ENCODE measurements around the gene ANKRD35.
"Not testable (repeated sequence)": the region's sequence is repeated elsewhere in the genome, so short reads cannot be mapped to it uniquely, and the experiment has no call there.

Gene ANKRD35, protein sequence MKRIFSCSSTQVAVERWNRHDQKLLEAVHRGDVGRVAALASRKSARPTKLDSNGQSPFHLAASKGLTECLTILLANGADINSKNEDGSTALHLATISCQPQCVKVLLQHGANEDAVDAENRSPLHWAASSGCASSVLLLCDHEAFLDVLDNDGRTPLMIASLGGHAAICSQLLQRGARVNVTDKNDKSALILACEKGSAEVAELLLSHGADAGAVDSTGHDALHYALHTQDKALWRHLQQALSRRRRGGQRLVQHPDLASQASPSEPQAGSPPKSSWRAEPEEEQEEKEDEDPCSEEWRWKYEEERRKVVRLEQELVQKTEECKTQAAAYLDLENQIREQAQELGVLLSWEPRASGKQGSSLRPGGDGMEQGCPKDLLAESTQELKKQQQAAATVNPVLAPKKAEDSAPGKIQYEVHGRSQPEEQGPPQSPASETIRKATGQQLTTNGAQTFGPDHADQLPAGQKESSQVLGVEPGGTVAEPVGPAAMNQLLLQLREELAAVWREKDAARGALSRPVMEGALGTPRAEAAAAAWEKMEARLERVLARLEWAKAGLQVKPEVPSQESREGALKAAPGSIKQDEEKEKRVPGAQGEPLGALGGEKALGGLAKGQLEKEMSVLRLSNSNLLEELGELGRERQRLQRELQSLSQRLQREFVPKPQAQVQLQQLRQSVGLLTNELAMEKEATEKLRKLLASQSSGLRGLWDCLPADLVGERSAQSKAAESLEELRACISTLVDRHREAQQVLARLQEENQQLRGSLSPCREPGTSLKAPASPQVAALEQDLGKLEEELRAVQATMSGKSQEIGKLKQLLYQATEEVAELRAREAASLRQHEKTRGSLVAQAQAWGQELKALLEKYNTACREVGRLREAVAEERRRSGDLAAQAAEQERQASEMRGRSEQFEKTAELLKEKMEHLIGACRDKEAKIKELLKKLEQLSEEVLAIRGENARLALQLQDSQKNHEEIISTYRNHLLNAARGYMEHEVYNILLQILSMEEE

DNA sequence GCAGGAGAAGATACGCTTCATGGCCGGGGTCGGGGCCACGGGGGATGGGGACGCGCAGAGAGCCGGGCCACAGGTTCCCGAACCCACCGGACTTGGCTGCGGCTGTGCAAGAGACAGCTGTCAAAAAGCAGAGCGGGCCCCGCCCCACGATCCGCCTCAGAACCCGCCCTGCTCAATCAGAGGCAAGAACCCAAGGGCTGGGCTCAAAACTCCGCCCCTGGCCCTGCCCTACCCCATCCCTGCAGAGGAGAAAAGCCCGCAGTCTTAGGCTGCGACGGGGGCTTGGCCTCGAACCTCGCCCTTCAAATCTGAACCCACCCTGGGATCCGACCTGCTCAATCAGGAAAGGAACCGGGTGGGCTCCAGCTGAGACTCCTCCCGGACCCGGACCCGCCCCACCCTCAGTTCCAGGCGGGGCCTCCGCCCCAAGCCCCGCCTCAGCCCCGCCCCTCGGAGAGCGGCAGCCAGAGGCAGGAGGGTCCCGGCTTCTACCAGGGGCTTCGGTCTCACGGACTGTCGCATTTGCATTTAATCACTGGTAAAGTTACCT lies at the start of gene ANKRD35:
ANKRD35 (minus strand) TSS at position 129 of the 550 bp plus-strand sequence; CDS start at position 21, 108 bp downstream.
- peak; percentile 91 to 93 for DNase-seq

DNA sequence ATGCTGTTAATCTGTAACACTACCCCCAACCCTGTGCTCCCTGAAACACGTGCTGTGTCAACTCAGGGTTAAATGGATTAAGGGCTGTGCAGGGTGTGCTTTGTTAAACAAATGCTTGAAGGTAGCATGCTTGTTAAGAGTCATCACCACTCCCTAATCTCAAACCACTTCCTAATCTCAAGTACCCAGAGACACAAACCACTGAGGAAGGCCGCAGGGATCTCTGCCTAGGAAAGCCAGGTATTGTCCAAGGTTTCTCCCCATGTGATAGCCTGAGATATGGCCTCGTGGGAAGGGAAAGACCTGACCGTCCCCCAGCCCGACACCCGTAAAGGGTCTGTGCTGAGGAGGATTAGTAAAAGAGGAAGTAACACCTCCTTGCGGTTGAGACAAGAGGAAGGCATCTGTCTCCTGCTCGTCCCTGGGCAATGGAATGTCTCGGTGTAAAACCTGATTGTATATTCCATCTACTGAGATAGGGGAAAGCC lies 46.9 kb upstream of the ANKRD35 start:
- peak in 1 of 2 donors; percentile 33 for DNase-seq

GRCh38 chr1:145927916-145928643 lies 42.4 kb upstream of the ANKRD35 start:
- peak in 1 of 2 donors; percentile 30 for DNase-seq

DNA sequence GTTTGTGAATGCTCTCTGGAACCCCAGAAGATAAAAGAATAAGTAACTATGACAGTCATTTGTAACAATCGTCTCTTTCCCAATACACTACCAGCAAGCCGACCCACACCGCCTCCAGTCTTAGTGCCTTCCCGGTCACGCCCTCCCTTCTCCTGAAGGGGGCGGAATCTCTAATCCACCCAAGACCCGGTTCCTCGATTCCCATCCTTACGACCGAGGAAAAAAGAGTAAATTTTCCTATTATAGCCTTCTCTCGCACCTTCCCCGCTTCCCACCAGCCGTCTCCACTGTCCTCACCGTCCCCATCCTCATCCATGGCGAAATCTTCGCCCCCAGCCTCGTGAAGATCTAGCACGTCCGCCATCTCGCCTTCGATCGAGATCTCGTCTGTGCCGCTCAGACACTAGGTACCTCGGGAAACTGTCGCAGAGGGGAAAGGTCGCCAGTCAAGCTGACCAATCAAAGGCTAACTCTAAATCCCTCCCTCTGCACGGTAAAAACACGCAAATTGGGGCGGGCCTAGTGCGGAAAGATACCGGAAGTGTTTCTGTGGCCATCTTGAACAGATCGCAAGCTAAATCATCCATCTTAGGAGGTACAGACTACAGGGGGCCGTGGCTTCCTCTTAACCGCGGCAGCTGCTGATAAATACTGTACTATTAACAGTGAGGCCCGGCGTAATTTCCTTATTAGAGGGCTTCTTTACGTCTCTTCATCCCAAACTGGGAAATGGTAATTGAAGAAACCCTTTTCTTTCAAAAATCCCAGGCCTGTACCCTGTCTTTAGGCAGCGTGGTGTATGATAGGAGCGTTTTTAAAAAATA lies 41.6 kb upstream of the ANKRD35 start, which contains the start of gene RBM8A:
RBM8A (minus strand) TSS at position 422 of the 824 bp plus-strand sequence; CDS start at position 364, 58 bp downstream.
- peak; percentile 89 to 92 for DNase-seq

DNA sequence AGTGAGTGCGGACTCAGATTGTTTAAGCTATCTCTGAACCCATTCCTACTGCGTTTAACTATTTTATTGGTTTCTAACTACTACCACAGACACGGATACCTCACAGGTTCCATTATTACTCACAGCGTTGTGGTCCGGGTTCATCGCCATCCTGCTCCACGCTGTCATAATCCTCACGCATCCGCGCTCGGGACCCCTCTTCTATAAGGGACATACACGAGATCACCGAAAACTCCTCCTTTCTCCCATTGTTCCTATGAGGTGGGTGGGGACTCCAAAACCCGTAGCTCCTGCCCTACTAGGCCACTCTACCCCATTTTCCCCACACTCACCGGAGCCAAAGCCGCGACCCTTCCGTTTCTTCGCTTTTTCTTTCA lies 41.0 kb upstream of the ANKRD35 start:
- peak; percentile 60 to 64 for DNase-seq

GRCh38 chr1:145922266-145922665 lies 36.6 kb upstream of the ANKRD35 start:
- DNase-seq, result no peak

DNA sequence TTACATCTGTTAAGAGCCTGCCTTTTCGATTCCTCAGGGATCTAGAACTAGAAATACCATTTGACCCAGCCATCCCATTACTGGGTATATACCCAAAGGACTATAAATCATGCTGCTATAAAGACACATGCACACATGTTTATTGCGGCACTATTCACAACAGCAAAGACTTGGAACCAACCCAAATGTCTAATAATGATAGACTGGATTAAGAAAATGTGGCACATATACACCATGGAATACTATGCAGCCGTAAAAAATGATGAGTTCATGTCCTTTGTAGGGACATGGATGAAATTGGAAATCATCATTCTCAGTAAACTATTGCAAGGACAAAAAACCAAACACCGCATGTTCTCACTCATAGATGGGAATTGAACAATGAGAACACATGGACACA lies 34.6 kb upstream of the ANKRD35 start:
- DNase-seq, result not testable (repeated sequence)

DNA sequence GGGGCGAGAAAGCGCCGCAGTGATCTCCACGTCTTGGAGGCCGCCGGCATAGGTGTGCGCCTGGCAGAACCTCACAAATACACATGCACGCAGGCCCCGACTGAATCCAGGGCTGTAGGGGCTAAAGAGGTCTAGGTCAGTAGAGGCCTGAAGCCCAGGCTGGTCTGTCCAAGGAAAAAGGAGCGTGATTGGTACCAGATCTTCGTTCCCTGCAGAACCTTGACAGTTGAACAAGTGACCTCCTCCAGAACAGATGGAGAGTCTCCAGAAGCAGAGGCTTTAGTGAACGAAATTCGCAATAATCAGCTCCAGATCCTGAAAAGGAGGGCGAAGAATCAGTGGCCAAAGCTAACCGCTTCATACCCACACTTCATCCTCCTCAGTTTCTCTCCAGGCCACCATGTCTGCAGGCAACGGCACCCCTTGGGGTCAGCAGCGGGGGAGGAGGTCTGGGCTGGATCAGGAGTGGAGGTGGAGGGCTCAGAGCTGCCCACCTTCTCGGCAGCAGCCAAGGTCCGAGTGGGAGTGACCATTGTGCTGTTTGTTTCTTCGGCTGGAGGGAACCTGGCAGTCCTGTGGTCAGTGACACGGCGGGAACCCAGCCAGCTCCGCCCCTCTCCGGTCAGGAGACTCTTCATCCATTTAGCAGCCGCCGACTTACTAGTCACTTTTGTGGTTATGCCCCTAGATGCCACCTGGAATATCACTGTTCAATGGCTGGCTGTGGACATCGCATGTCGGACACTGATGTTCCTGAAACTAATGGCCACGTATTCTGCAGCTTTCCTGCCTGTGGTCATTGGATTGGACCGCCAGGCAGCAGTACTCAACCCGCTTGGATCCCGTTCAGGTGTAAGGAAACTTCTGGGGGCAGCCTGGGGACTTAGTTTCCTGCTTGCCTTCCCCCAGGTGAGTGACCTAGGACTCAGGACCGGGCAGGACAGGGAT lies 33.6 kb upstream of the ANKRD35 start:
- DNase-seq, result peak; percentile 27 to 35

- DNase-seq, result peak; percentile 93
Measured at GRCh38 chr1:145918144-145918991, 32.7 kb upstream of the ANKRD35 start, which contains the start of gene PEX11B. PEX11B (minus strand) TSS chr1:145918717; CDS start chr1:145918688, 29 bp downstream.

GRCh38 chr1:145917595-145917994 lies 31.9 kb upstream of the ANKRD35 start:
- DNase-seq, result no peak

- DNase-seq, result no peak
Measured at GRCh38 chr1:145916745-145917144, 31.1 kb upstream of the ANKRD35 start.

DNA sequence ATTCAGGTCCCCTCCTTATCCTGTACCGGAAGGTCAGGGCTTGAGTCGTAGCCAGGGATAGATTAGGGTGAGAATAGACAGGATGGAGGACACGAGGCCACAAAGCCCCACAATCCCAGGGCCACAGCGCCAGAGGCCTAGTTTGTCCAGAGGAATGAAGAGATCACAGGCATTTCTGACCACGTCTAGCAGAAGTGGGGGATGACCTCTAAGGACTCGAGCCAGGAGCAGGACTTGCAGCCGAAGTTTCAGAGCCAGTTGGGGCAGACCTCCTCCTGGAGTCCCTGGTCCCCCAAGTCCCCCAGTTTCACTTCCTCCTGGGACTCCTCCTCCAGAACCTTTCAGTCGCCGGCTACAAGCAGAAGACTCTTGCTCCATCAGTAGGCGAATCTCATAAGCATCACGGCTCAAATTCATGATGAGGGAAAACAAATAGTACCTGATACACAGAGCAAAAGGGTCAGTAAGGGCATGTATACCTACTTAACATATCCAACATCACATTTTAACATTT lies 26.5 kb upstream of the ANKRD35 start:
- no peak for DNase-seq

GRCh38 chr1:145908653-145909052 lies 23.0 kb upstream of the ANKRD35 start:
- no peak for DNase-seq

GRCh38 chr1:145906954-145907753 lies 21.5 kb upstream of the ANKRD35 start:
- no peak for DNase-seq

DNA sequence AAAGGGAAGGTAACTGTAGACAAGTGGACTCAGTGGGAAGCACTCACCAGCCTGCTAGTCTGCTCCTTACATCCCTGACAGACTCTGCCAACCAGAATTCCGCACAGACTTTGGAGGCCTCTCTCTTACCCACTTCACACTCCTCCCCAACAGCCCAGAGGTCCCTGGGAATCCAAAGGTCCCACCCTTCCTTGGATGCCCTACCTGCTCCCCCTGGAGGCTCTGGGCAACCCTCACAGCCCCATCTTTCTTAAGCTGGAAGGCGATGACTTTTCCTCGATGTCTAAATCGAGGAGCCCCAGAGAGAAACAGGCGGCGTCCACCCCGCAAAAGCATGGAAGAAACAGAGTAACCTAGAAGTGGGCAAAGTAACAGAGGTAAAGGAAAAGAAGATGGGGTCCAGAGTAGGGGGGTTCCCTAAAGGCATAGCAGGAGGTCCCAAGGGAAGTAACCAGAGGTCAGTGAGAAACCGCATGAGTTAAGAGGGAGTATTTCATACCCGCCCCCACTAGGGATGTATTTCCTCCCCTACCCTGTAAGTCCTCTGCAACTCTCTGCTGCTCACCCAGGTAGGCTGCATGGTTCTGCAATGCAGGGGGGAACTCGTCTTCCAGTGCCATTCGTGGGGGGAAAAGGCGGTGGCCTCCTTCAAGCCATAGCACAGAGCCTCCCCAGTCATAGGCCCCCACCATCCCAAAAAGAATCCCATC lies 15.8 kb upstream of the ANKRD35 start:
- no peak for DNase-seq

DNA sequence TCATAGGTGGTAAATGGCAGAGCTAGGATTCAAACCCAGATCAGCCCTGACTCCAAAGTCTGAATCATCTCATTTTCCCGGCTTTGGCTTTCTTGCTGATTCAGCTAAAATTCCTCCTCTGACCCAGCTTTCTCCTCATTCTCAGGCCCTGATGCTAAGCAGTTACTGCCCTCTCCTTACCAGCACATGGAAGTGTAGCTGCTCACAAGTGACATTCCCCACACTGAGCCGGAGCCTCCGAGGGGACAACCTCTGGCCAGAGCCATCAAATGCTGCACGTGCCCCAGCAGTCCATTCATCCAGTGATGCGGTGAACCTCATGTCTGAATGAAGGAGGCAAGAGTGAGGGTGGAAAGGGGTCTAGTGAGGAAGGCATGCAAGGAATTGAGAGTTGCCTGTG lies 13.1 kb upstream of the ANKRD35 start:
- no peak for DNase-seq

DNA sequence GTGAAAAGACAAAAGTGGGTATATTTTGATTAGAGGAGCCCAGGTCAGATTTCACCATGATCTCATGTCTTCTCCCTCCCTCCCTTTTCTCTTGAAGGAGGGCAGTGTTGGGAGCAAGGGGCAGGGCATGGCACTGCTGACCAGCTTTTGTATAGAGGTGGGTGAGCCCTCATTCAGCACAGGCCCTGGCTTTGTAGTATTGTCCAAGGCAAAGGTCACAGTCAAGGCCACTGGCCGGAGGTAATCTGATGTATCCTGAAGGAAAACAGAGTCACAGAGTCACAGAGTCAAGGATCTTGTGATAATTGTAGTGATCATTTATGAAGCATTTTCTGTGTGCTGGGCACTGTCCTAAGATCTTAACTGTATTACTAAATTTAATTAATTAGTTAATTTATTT lies 12.3 kb upstream of the ANKRD35 start:
- no peak for DNase-seq
